Nephron progenitor cell (in vitro differentiated cells): ENCODE results near the gene TMEM117.

Experiments used
- DNase-seq: peaks from one replicate; pipeline ENCODE4 v3.0.0; 2021
- H3K27ac Mint-ChIP-seq: 2 replicates; pipeline ENCODE4 v1.8.0; 2021; ENCODE audit warnings: mild to moderate bottlenecking, moderate library complexity, mixed read lengths
- H3K27me3 Mint-ChIP-seq: 2 replicates; pipeline ENCODE4 v1.8.0; 2021; ENCODE audit warnings: mild to moderate bottlenecking, low read depth, mixed read lengths; ENCODE audit not compliant: poor library complexity
- H3K36me3 Mint-ChIP-seq: 2 replicates; pipeline ENCODE4 v1.8.0; 2021; ENCODE audit warnings: low read depth, mixed read lengths
- H3K4me1 Mint-ChIP-seq: 2 replicates; pipeline ENCODE4 v1.8.0; 2021; ENCODE audit warnings: mixed read lengths
- H3K4me3 Mint-ChIP-seq: 2 replicates; pipeline ENCODE4 v1.8.0; 2021; ENCODE audit warnings: mild to moderate bottlenecking, moderate library complexity, mixed read lengths
- H3K9me3 Mint-ChIP-seq: 2 replicates; pipeline ENCODE4 v1.8.0; 2021; ENCODE audit warnings: mild to moderate bottlenecking, moderate library complexity, mixed read lengths
- TF ChIP-seq, protein P1 (sequence below): fragments of 200-600 bp; sonication (generic); IDR thresholded peaks from 2 replicates; pipeline ENCODE4 v1.5.0; 2021; ENCODE audit warnings: antibody characterized with exemption

Gene TMEM117

GRCh38 chr12:44428825-44429224 is 592.9 kb downstream of the TMEM117 start:
- no peak overlapping the region for H3K27ac Mint-ChIP-seq
- DNase-seq = no peak
- H3K9me3 Mint-ChIP-seq = no peaks in the 10 kb centered on the region
- TF ChIP-seq, protein P1, sequence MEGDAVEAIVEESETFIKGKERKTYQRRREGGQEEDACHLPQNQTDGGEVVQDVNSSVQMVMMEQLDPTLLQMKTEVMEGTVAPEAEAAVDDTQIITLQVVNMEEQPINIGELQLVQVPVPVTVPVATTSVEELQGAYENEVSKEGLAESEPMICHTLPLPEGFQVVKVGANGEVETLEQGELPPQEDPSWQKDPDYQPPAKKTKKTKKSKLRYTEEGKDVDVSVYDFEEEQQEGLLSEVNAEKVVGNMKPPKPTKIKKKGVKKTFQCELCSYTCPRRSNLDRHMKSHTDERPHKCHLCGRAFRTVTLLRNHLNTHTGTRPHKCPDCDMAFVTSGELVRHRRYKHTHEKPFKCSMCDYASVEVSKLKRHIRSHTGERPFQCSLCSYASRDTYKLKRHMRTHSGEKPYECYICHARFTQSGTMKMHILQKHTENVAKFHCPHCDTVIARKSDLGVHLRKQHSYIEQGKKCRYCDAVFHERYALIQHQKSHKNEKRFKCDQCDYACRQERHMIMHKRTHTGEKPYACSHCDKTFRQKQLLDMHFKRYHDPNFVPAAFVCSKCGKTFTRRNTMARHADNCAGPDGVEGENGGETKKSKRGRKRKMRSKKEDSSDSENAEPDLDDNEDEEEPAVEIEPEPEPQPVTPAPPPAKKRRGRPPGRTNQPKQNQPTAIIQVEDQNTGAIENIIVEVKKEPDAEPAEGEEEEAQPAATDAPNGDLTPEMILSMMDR = no peak
- no peak overlapping the region for H3K4me3 Mint-ChIP-seq
- H3K36me3 Mint-ChIP-seq = no peaks in the 10 kb centered on the region
- no peaks in the 10 kb centered on the region for H3K4me1 Mint-ChIP-seq
- H3K27me3 Mint-ChIP-seq = no peaks in the 10 kb centered on the region

DNA sequence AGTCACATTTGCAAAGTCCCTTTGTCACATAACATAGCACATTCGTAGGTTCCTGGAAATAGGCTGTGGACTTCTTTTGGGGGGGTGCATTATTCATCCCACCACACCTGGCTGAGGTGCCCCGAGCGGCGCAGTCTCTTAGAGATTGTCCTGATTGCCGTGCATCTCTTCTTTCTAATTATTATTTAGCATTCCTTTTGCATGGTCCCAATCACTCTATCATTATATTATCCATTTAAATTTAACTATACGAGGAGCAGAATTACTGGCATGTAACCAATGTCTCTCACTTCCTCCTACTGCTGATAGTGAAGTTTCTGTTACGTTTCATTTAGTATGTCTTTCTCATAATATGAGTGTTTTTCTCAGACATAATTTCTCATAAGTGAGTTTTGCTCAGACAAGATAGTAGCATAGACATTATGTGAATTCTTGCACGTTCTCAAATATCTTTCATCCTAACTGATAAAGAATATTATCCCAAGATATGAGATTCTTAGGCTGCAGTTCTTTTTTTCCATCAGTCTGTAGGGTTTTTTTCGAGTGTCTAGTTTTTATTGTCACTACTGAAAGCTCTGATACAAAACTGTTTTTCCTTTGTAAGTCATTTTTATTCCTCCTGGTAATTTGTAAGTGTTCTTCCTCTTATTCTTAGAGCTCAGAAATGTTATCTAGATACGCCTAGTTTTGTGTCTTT is 595.9 kb downstream of the TMEM117 start:
- no peak for DNase-seq
- H3K27me3 Mint-ChIP-seq = no peaks in the 10 kb centered on the region
- no peak overlapping the region for H3K4me3 Mint-ChIP-seq
- no peak overlapping the region for H3K27ac Mint-ChIP-seq
- no peaks in the 10 kb centered on the region for H3K9me3 Mint-ChIP-seq
- TF ChIP-seq, protein P1 = no peak
- no peaks in the 10 kb centered on the region for H3K4me1 Mint-ChIP-seq
- H3K36me3 Mint-ChIP-seq = no peaks in the 10 kb centered on the region

DNA sequence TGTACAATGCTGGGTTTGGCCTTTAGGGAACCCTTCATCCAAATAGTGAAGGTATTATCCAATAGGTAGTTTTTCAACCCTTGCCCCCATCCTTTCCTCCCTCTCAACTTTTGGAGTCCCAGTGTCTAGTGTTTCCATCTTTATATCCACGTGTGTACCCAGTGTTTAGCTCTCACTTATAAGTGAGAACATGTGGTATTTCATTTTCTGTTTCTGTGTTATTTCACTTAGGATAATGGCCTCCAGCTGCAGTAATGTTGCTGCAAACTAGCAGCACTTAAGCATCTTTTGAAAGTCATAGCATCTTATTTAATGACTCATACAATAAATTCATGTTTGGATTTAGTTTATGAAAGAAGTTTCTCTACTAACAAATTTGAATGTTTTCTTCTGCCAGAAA is 597.8 kb downstream of the TMEM117 start:
- Mint-ChIP-seq H3K27me3 (no peaks in the 10 kb centered on the region), H3K27ac (no peak overlapping the region), H3K4me1 (no peaks in the 10 kb centered on the region), H3K9me3 (no peaks in the 10 kb centered on the region), H3K4me3 (no peak overlapping the region), H3K36me3 (no peaks in the 10 kb centered on the region)
- no peak for DNase-seq
- TF ChIP-seq, protein P1 = no peak

DNA sequence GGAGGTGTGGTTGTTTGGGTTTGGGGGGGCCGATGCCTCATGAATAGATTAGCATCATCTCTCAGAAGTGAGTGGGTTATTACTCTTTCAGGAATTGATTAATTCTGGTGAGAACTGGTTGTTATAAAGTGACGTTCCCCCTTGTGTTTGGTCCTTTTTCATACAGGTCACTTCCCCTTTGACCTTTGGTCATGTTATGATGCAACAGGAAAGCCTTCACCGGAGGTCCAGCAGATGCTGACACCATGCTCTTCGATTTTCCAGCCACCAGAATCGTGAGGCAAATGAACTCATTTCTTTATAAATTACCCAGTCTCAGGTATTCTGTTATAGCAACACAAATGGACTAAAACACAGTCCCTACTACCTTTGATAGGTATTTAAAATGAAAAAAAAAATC is 600.9 kb downstream of the TMEM117 start:
- no peak for DNase-seq
- Mint-ChIP-seq H3K36me3 (no peaks in the 10 kb centered on the region), H3K27me3 (no peaks in the 10 kb centered on the region), H3K4me1 (no peaks in the 10 kb centered on the region), H3K4me3 (no peak overlapping the region), H3K27ac (no peak overlapping the region), H3K9me3 (no peaks in the 10 kb centered on the region)
- TF ChIP-seq, protein P1 = no peak
